Fibroblast of mammary gland (primary cell): Measurements from ENCODE around the gene CASP1.
"Not testable (repeated sequence)": the region's sequence is repeated elsewhere in the genome, so short reads cannot be mapped to it uniquely, and the experiment has no call there.

ENCODE experiments used
- DNase-seq: peaks from one replicate; pipeline ENCODE4 v3.0.0-alpha.2; 2010; ENCODE audit warnings: low read depth
- H3K4me3 ChIP-seq: 2 replicates; pipeline ENCODE4 v1.5.1; 2011; ENCODE audit warnings: low read depth, mild to moderate bottlenecking, low read length, moderate library complexity; ENCODE audit not compliant: control insufficient read depth
- TF ChIP-seq, protein P1 (sequence below): conservative IDR thresholded peaks from 2 replicates; pipeline ENCODE4 v1.5.1; 2011; ENCODE audit warnings: low read depth, low read length, inconsistent platforms; ENCODE audit not compliant: control insufficient read depth, insufficient read depth

Gene CASP1

GRCh38 chr11:105034813-105035620, at the start of gene CASP1:
CASP1 (minus strand) TSS chr11:105035144; CDS start chr11:105035113, 31 bp downstream.
- TF ChIP-seq, protein P1, sequence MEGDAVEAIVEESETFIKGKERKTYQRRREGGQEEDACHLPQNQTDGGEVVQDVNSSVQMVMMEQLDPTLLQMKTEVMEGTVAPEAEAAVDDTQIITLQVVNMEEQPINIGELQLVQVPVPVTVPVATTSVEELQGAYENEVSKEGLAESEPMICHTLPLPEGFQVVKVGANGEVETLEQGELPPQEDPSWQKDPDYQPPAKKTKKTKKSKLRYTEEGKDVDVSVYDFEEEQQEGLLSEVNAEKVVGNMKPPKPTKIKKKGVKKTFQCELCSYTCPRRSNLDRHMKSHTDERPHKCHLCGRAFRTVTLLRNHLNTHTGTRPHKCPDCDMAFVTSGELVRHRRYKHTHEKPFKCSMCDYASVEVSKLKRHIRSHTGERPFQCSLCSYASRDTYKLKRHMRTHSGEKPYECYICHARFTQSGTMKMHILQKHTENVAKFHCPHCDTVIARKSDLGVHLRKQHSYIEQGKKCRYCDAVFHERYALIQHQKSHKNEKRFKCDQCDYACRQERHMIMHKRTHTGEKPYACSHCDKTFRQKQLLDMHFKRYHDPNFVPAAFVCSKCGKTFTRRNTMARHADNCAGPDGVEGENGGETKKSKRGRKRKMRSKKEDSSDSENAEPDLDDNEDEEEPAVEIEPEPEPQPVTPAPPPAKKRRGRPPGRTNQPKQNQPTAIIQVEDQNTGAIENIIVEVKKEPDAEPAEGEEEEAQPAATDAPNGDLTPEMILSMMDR = no peak
- DNase-seq = peak; percentile 83
- peak within 1 kb of the TSS; percentile 25 for H3K4me3 ChIP-seq

DNA sequence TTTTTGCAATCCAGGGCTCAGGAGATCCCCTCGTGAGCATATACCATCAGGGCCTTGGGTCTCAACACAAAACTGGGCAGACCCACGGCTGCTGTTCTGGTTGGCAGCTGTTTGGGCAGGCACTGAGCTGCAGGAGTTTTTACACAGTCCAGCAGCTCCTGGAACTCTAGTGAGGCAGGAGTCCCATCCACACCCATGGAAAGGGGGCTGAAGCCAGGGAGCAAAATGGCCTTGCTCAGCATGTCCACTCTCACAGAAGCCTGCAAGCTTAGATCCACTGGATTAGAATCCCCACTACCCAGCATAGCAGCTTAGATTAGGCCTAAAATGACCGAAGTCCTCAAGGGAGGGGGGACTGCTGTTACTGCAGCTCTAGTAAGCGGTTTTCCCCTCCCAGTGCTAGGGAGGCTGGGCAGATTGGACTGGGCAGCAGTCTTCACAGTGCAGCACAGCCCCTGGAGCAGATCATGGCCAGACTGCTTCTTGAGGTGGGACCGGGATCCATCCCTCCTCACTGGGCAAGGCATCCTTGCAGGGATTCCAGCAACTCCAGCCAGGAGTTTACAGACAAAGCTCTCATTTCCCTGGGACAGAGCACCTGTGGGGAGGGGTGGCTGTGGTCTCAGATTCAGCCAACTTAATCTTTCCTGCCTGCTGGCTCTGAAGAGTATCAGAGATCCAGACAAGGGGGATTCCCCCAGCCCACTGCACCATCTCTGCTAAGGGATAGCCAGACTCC, 46.6 kb upstream of the CASP1 start:
- no peak for DNase-seq
- H3K4me3 ChIP-seq = no peak overlapping the region
- TF ChIP-seq, protein P1 = no peak

DNA sequence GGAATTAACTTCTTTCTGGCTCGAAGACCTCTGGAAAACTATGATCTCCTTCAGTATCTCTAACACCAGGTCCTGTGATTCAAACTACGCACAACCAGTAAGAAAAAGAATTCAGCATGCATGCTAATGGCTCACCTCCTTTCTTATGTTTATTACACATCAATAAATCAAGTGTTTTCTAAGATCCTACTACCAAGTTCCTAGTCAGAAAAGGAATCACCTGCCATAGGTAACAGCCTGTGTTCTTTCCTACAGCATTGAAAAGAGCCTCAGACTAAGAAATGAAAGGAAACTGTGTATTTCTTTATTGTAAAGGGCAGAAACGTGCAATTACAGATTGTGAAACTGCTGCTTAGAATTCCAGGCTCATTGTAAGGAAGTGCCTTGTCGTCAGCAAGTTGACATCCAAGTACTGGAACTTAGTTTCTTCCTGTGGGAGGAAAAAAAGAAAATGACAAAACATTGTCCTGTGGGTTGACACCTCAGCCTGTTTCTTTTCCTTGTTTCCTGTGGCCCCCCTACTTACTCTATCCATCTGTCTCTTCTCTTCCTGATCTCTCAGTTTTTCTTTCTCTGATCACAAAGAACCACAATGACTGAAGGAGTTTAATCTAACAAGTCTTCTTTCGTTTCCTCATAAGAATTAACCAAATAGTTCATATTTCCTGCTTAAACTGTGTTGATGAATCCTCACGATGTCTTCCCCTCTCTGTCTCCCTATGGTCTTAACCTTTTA, 45.4 kb upstream of the CASP1 start:
- not testable (repeated sequence) for H3K4me3 ChIP-seq
- peak; percentile 12 for DNase-seq

DNA sequence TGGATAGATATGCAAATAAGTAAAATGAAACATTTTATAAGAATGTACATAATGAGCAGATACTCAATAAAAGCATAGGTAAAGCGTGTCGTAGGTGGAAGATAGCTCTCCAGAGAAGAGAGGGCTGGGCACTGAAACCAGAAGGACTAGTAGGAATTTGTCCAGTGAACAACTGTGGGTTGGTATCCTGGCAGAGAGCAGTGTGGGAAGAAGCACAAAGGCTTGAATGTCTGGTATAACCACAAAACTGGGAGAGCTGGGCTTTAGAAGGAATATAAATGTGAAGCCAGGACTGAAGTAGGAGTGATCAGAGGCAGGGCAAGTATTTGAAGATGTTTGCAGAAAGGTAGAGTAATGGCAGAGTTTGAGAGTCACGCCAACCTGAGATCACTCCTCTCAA, 43.3 kb upstream of the CASP1 start:
- no peak overlapping the region for H3K4me3 ChIP-seq
- TF ChIP-seq, protein P1 = no peak
- no peak for DNase-seq

GRCh38 chr11:105077141-105077790, 42.3 kb upstream of the CASP1 start:
- H3K4me3 ChIP-seq, DNase-seq: not testable (repeated sequence)

DNA sequence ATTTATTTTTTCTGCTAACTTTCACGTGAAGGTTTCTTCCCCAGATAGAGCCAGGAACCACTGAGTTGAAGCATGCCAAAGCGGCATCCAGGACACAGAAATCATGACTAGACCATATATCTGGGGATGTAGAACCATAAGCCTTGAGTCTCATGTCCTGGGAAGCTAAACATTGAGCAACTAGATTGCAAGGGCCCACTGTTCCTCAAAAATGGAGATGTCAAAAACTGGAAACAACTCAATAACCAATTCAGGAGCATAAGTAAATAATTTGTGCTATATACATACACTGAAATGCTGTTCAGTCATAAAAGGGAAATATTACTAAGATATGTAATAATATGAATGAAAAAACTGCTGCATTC, 39.2 kb upstream of the CASP1 start:
- H3K4me3 ChIP-seq = no peak overlapping the region
- TF ChIP-seq, protein P1 = no peak
- DNase-seq = no peak

DNA sequence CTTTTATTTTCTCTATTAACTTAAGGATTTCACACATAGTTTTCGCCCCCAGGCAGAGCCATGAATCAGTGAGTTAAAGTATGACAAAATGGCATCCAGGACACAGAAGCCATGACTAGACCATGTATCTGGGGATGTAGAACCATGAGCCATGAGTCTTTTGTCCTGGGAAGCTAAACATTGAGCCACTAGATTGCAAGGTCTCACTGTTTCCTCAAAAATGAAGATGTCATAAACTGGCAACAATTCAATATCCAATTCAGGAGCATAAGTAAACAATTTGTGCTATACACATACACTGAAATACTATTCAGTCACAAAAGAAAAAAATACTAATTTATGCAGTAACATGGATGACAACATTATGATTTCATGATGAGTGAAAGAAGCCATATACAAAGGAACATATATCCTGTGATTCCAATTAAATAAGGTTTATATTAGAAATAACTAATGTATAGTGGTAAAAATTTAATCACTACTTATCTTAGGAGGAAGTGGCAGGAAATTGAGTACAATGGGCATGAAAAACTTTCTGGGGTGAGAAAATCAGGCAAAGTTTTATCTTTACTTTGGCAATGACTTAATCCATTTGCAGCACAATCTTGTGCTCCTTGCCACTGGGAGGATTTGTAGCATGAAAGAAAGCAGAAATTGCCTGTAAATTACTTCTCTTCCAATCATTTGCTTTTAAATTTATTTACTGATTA, 38.7 kb upstream of the CASP1 start:
- DNase-seq = no peak
- TF ChIP-seq, protein P1 = no peak

GRCh38 chr11:105072080-105072479, 37.1 kb upstream of the CASP1 start:
- H3K4me3 ChIP-seq, DNase-seq: not testable (repeated sequence)

More for the DNA sequence above, 38.7 kb upstream of the CASP1 start:
- H3K4me3 ChIP-seq = no peak overlapping the region
